IMR-90 (cell line): ENCODE measurements around the gene PISD. TPM values are rescaled to one million over a fixed set of nuclear protein-coding genes. Genes with fewer than 3 reads are reported as not detected.

Experiments
- ATAC-seq: fragments of 200-7000 bp; cut with Tn5 transposase; 2 replicates; pipeline ENCODE4 v1.9.1; 2020; ENCODE audit warnings: low read depth, mild to moderate bottlenecking, moderate library complexity
- BruUV-seq: library from RNA; stranded (reverse); fragments of 400-500 nt; replicated peaks from 2 replicates; lab custom pipeline; 2021; lab: Mats Ljungman, UMichigan
- CTCF ChIA-PET: fragments of 300-600 bp; formaldehyde crosslinking; extraction: SDS; loops from one replicate; lab custom pipeline; 2021; ENCODE audit warnings: antibody characterized with exemption; lab: Yijun Ruan, JAX
- POLR2A ChIA-PET: fragments of 300-600 bp; sonication (Branson Sonifier 250); formaldehyde crosslinking; loops from one replicate; lab custom pipeline; 2022; ENCODE audit warnings: antibody characterized with exemption; ENCODE audit not compliant: unreplicated experiment; lab: Charles Lee
- DNase-seq: peaks from one replicate; pipeline ENCODE4 v3.0.0; 2013
- H2AFZ ChIP-seq: replicated peaks from 2 replicates; pipeline ENCODE3; 2013; ENCODE audit warnings: low read length, mild to moderate bottlenecking; ENCODE audit not compliant: poor library complexity
- H2AK5ac ChIP-seq: 2 replicates; pipeline ENCODE4 v1.6.1; 2013; ENCODE audit warnings: low read depth, low read length, inconsistent platforms
- H2AK9ac ChIP-seq: replicated peaks from 2 replicates; pipeline ENCODE3; 2013; ENCODE audit warnings: mild to moderate bottlenecking, low read depth, low read length, moderate library complexity; ENCODE audit not compliant: poor library complexity
- H2BK120ac ChIP-seq: 2 replicates; pipeline ENCODE4 v1.6.1; 2013; ENCODE audit warnings: low read depth, low read length, inconsistent platforms
- H2BK15ac ChIP-seq: 3 replicates; pipeline ENCODE4 v1.6.1; 2013; ENCODE audit warnings: low read depth, low read length, inconsistent platforms
- H2BK20ac ChIP-seq: 2 replicates; pipeline ENCODE4 v1.6.1; 2013; ENCODE audit warnings: low read depth, mild to moderate bottlenecking, inconsistent platforms, low read length, moderate library complexity
- H2BK5ac ChIP-seq: 2 replicates; pipeline ENCODE4 v1.6.1; 2013; ENCODE audit warnings: mild to moderate bottlenecking, low read depth, low read length, inconsistent platforms; ENCODE audit not compliant: poor library complexity, severe bottlenecking
- H3K14ac ChIP-seq: replicated peaks from 2 replicates; pipeline ENCODE4 v1.6.1; 2013; ENCODE audit warnings: low read depth, low read length, inconsistent platforms
- H3K18ac ChIP-seq: 2 replicates; pipeline ENCODE4 v1.6.1; 2013; ENCODE audit warnings: low read depth, low read length, control low read depth
- H3K23ac ChIP-seq: 2 replicates; pipeline ENCODE4 v1.6.1; 2013; ENCODE audit warnings: low read depth, low read length, inconsistent platforms
- H3K27ac ChIP-seq: 2 replicates; pipeline ENCODE4 v1.5.1; 2013; ENCODE audit warnings: mild to moderate bottlenecking, control low read depth, low read length; ENCODE audit not compliant: insufficient read depth
- H3K27me3 ChIP-seq: 2 replicates; pipeline ENCODE4 v1.6.1; 2013; ENCODE audit warnings: low read length; ENCODE audit not compliant: control insufficient read depth, insufficient read depth
- H3K36me3 ChIP-seq: 2 replicates; pipeline ENCODE4 v1.6.1; 2013; ENCODE audit warnings: low read length, mixed read lengths; ENCODE audit not compliant: control insufficient read depth, insufficient read depth
- H3K4ac ChIP-seq: 2 replicates; pipeline ENCODE4 v1.6.1; 2013; ENCODE audit warnings: low read depth, low read length, inconsistent platforms
- H3K4me1 ChIP-seq: 2 replicates; pipeline ENCODE4 v1.6.1; 2013; ENCODE audit warnings: low read length, mixed read lengths; ENCODE audit not compliant: control insufficient read depth, insufficient read depth
- H3K4me2 ChIP-seq: 2 replicates; pipeline ENCODE4 v1.6.1; 2013; ENCODE audit warnings: low read depth, mild to moderate bottlenecking, control low read depth, low read length, moderate library complexity
- H3K4me3 ChIP-seq: 2 replicates; pipeline ENCODE4 v1.5.1; 2013; ENCODE audit warnings: low read depth, mild to moderate bottlenecking, control low read depth, low read length, moderate library complexity; ENCODE audit not compliant: insufficient read depth
- H3K56ac ChIP-seq: 2 replicates; pipeline ENCODE4 v1.6.1; 2013; ENCODE audit warnings: low read length, inconsistent platforms; ENCODE audit not compliant: insufficient read depth; ENCODE audit errors: extremely low read depth
- H3K79me1 ChIP-seq, 2 experiments: 2 replicates each; pipeline ENCODE4 v1.6.1; 2013; ENCODE audit warnings: low read length in 2 of 2, inconsistent platforms in 1 of 2, low read depth in 1 of 2
- H3K9ac ChIP-seq: 2 replicates; pipeline ENCODE4 v1.6.1; 2013; ENCODE audit warnings: low read depth, low read length, control low read depth
- H3K9me1 ChIP-seq: 2 replicates; pipeline ENCODE4 v1.6.1; 2013; ENCODE audit warnings: low read length, inconsistent platforms; ENCODE audit not compliant: insufficient read depth
- H3K9me3 ChIP-seq: 2 replicates; pipeline ENCODE4 v1.6.1; 2013; ENCODE audit warnings: low read length; ENCODE audit not compliant: control insufficient read depth, insufficient read depth
- H4K20me1 ChIP-seq: 2 replicates; pipeline ENCODE4 v1.6.1; 2013; ENCODE audit warnings: low read length, inconsistent platforms; ENCODE audit not compliant: insufficient read depth
- H4K5ac ChIP-seq: 2 replicates; pipeline ENCODE4 v1.6.1; 2013; ENCODE audit warnings: mild to moderate bottlenecking, low read depth, low read length, control low read depth
- H4K8ac ChIP-seq, 2 experiments: 2 replicates each; pipeline ENCODE4 v1.6.1; 2013; ENCODE audit warnings: low read depth in 2 of 2, low read length in 2 of 2, control low read depth in 1 of 2, inconsistent platforms in 1 of 2
- H4K91ac ChIP-seq: 2 replicates; pipeline ENCODE4 v1.6.1; 2013; ENCODE audit warnings: low read depth, low read length, inconsistent platforms; ENCODE audit not compliant: insufficient read depth
- BHLHE40 ChIP-seq: fragments of 150-350 bp; IDR thresholded peaks from 2 replicates; pipeline ENCODE4 v1.6.1; 2016; ENCODE audit warnings: mild to moderate bottlenecking, low read depth, low read length
- CEBPB ChIP-seq: IDR thresholded peaks from 2 replicates; pipeline ENCODE4 v1.6.1; 2012; ENCODE audit warnings: low read depth, low read length, improper control_type of control experiment
- CHD1 ChIP-seq: IDR thresholded peaks from 2 replicates; pipeline ENCODE4 v1.6.1; 2012; ENCODE audit warnings: low read depth, low read length, improper control_type of control experiment
- FOS ChIP-seq: fragments of 150-350 bp; IDR thresholded peaks from 2 replicates; pipeline ENCODE4 v1.6.1; 2016; ENCODE audit warnings: low read depth, low read length
- MAFK ChIP-seq: IDR thresholded peaks from 2 replicates; pipeline ENCODE4 v1.6.1; 2012; ENCODE audit warnings: low read depth, low read length, improper control_type of control experiment
- MAZ ChIP-seq: IDR thresholded peaks from 2 replicates; pipeline ENCODE4 v1.6.1; 2012; ENCODE audit warnings: low read depth, mild to moderate bottlenecking, low read length, improper control_type of control experiment, moderate library complexity, borderline replicate concordance
- NFE2L2 ChIP-seq: fragments of 150-350 bp; IDR thresholded peaks from 2 replicates; pipeline ENCODE4 v1.6.1; 2016; ENCODE audit warnings: low read depth, mild to moderate bottlenecking, low read length
- POLR2A ChIP-seq: IDR thresholded peaks from 2 replicates; pipeline ENCODE4 v1.6.1; 2012; ENCODE audit warnings: mild to moderate bottlenecking, low read depth, low read length
- RCOR1 ChIP-seq: IDR thresholded peaks from 2 replicates; pipeline ENCODE4 v1.6.1; 2012; ENCODE audit warnings: mild to moderate bottlenecking, low read length, improper control_type of control experiment; ENCODE audit not compliant: insufficient replicate concordance
- RFX5 ChIP-seq: IDR thresholded peaks from 2 replicates; pipeline ENCODE4 v1.8.0; 2012; ENCODE audit warnings: low read depth, mild to moderate bottlenecking, low read length, moderate library complexity
- SMC3 ChIP-seq: fragments of 150-350 bp; IDR thresholded peaks from 2 replicates; pipeline ENCODE4 v1.6.1; 2016; ENCODE audit warnings: low read depth, mild to moderate bottlenecking, antibody characterized with exemption, low read length, moderate library complexity
- WGBS, 2 experiments: methylation state at CpG; one replicate each; pipeline versions ENCODE4 v1.1.5 to v1.1.7; 2013; ENCODE audit warnings: missing lambda C conversion rate in 2 of 2; ENCODE audit not compliant: insufficient read length in 1 of 2; ENCODE audit errors: extremely low coverage in 2 of 2; 5-methylcytosine and 5-hydroxymethylcytosine counted together
- dilution Hi-C: fragments of 300-500 bp; cut with HindIII; formaldehyde crosslinking; loops from one replicate; pipeline ENCODE4 v1.14.3; 2018; ENCODE audit warnings: low sequenced_read_pairs; ENCODE audit not compliant: unreplicated experiment
- in situ Hi-C: fragments of 300-500 bp; cut with MboI; formaldehyde crosslinking; loops from 3 replicates; pipeline ENCODE4 v1.14.3; 2019; ENCODE audit warnings: low sequenced_read_pairs, inconsistent platforms, mixed read lengths
- intact Hi-C: fragments of 100-400 bp; cut with micrococcal nuclease; formaldehyde crosslinking; loops from 2 replicates; pipeline ENCODE4 v1.10.0; 2022
- polyA plus RNA-seq, 3 experiments: library from polyadenylated mRNA; depleted of rRNA; stranded (reverse); fragments of >200 nt; gene quantifications; 2 replicates each; pipeline ENCODE4 v1.2.3, GENCODE V29; 2012; ENCODE audit warnings: low replicate concordance in 1 of 3
- total RNA-seq: library from RNA; depleted of rRNA; stranded (reverse); fragments of >200 nt; gene quantifications from 2 replicates; pipeline ENCODE4 v1.2.3, GENCODE V29; 2012
- TF ChIP-seq, protein P1 (sequence below): conservative IDR thresholded peaks from 2 replicates; pipeline ENCODE4 v1.5.1; 2012; ENCODE audit warnings: mild to moderate bottlenecking, low read depth, low read length, improper control_type of control experiment
- TF ChIP-seq, protein P2 (sequence below): fragments of 150-350 bp; IDR thresholded peaks from 2 replicates; pipeline ENCODE4 v1.6.1; 2017; ENCODE audit warnings: mild to moderate bottlenecking, antibody characterized with exemption, low read length, low read depth

The PISD gene
- total and polyA plus RNA-seq, 2 of the 4 experiments (the other 2 are of a cell fraction), result 34.1 to 48.8 TPM

DNA sequence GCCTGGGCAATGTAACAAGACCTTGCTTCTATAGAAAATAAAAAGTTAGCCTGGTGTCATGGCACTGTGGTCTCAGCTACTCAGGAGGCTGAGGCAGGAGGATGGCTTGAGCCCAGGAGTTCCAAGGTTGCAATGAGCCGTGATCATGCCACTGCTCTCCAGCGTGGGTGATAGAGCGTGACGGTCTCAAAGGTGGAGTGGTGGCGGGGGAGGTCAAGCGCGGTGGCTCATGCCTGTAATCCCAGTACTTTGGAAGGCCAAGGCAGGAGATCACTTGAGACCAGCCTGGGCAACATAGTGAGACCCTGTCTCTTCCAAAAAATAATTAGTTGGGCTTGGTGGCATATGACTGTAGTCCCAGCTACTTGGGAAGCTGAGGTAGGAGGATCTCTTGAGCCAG, 16.7 kb upstream of the PISD start:
- no peak overlapping the region for H3K18ac ChIP-seq
- in situ Hi-C loops, result loop anchor here (25.0 kb wide), 1 partner anchor 409 kb away; no protein-coding TSS in a partner anchor
- H3K79me1 ChIP-seq, result peaks cover 5 to 12% of the 10 kb centered on the region in 2 experiments; a peak in 2 of 4 replicates
- no peak overlapping the region for H4K8ac ChIP-seq
- DNase-seq (no peak), ATAC-seq (no peak)
- H3K9ac ChIP-seq, result no peak overlapping the region
- H3K23ac ChIP-seq, result no peak overlapping the region
- H4K91ac ChIP-seq, result no peak overlapping the region
- dilution Hi-C loops, result no loop called here
- WGBS, 2 experiments, result 94% methylated on average over 7 of the region's 7 CpGs; no CpG with 5 or more reads in 1 of the 2 experiments
- H4K5ac ChIP-seq, result no peak overlapping the region
- H2BK15ac ChIP-seq, result no peak overlapping the region
- no peak overlapping the region for H3K56ac ChIP-seq
- no peak overlapping the region for H3K4me3 ChIP-seq
- POLR2A ChIA-PET, result no interaction called here
- no peak overlapping the region for H3K4me2 ChIP-seq
- no peaks in the 10 kb centered on the region for H3K27me3 ChIP-seq
- 0 out of 2 replicates have a peak, but pooled peaks cover 3% of the 10 kb centered on the region for H4K20me1 ChIP-seq
- no TSS peak for BruUV-seq
- no peak overlapping the region for H2BK5ac ChIP-seq
- peaks cover 10% of the 10 kb centered on the region for H3K36me3 ChIP-seq
- H3K4me1 ChIP-seq, result peaks cover 22% of the 10 kb centered on the region
- no peak overlapping the region for H2AK9ac ChIP-seq
- TF ChIP-seq MAZ (no peak), SMC3 (no peak), FOS (no peak), POLR2A (no peak), RCOR1 (no peak), RFX5 (no peak), NFE2L2 (no peak), CHD1 (no peak), MAFK (no peak), CEBPB (no peak), BHLHE40 (no peak)
- TF ChIP-seq, protein P1, sequence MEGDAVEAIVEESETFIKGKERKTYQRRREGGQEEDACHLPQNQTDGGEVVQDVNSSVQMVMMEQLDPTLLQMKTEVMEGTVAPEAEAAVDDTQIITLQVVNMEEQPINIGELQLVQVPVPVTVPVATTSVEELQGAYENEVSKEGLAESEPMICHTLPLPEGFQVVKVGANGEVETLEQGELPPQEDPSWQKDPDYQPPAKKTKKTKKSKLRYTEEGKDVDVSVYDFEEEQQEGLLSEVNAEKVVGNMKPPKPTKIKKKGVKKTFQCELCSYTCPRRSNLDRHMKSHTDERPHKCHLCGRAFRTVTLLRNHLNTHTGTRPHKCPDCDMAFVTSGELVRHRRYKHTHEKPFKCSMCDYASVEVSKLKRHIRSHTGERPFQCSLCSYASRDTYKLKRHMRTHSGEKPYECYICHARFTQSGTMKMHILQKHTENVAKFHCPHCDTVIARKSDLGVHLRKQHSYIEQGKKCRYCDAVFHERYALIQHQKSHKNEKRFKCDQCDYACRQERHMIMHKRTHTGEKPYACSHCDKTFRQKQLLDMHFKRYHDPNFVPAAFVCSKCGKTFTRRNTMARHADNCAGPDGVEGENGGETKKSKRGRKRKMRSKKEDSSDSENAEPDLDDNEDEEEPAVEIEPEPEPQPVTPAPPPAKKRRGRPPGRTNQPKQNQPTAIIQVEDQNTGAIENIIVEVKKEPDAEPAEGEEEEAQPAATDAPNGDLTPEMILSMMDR, result no peak
- TF ChIP-seq, protein P2, sequence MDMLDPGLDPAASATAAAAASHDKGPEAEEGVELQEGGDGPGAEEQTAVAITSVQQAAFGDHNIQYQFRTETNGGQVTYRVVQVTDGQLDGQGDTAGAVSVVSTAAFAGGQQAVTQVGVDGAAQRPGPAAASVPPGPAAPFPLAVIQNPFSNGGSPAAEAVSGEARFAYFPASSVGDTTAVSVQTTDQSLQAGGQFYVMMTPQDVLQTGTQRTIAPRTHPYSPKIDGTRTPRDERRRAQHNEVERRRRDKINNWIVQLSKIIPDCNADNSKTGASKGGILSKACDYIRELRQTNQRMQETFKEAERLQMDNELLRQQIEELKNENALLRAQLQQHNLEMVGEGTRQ, result no peak
- intact Hi-C loops, result no loop called here
- no peak overlapping the region for H2BK120ac ChIP-seq
- H3K27ac ChIP-seq, result no peak overlapping the region
- no peak overlapping the region for H3K4ac ChIP-seq
- CTCF ChIA-PET, result interaction anchor here (0.8 kb wide), 1 partner anchor 49 kb away, joined by 3 read pairs; no protein-coding TSS in a partner anchor
- H3K14ac ChIP-seq, result no peak overlapping the region
- H2AK5ac ChIP-seq, result no peak overlapping the region
- no peak overlapping the region for H2AFZ ChIP-seq
- no peaks in the 10 kb centered on the region for H3K9me3 ChIP-seq
- H2BK20ac ChIP-seq, result no peak overlapping the region
- peaks cover 12% of the 10 kb centered on the region for H3K9me1 ChIP-seq
